GM18858 (cell line): ENCODE results near the gene CD86.
"Not testable (repeated sequence)": the region's sequence is repeated elsewhere in the genome, so short reads cannot be mapped to it uniquely, and the experiment has no call there.

Experiments used
- ATAC-seq: cut with Tn5 transposase; IDR thresholded peaks from one replicate; pipeline ENCODE4 v1.9.1; 2021; ENCODE audit not compliant: unreplicated experiment

Gene CD86

DNA sequence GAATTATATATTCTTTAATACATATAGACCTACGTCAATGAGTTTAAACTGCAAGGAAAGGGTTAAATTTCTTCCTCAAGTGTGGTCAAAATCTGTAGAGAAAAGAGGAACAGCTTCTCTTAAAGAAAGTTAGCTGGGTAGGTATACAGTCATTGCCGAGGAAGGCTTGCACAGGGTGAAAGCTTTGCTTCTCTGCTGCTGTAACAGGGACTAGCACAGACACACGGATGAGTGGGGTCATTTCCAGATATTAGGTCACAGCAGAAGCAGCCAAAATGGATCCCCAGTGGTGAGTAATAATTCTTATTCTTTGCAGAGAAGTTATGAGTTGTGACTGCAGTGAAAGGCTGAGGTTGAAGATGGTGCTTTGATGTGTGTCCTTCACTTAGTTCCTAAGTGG is at the start of gene CD86:
CD86 (plus strand) TSS at position 148 of the 400 bp plus-strand sequence; CDS start at position 276, 128 bp downstream.
- ATAC-seq, result peak; percentile 90

DNA sequence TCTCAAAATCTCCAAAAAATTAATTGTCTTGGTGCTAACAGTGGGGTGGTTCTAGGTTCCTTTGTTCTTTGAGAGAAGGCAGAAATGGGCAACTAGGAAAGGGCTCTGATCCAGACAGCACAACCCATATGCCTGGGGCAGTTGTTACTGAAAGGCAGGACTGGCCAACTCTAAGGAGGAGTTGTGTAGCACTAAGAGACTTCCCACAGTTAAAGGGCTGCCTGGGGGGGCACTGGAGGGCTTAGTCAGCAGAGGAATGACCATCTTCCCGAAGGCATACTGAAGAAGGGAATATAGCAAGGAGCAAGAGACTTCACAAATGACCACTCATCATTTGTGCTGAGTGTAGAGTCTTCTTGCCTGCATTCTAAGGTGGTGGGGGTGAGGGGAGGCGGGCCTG is 48.9 kb upstream of the CD86 start:
- ATAC-seq, result no peak

GRCh38 chr3:122008166-122008565 is 47.0 kb upstream of the CD86 start:
- no peak for ATAC-seq

GRCh38 chr3:122010506-122010905 is 44.7 kb upstream of the CD86 start:
- no peak for ATAC-seq

DNA sequence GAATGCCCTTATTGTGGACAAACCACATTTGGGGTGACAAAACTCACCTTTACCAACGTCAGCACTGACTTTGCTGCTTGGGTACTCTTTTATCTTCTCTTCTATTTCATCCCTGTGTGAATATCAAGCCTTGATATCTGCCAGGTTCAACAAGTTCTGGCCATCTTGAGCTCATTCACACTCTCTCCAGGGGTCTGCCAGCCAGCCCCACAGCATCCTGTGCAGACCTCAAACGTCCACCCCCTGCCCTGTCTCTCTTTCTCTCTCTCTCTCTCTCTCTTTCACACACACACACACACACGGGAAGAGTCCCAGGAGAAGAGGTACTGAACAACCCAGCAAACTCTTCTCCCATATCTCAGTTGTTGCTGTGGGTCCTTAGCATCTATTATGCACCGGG is 43.8 kb upstream of the CD86 start:
- ATAC-seq, result no peak

GRCh38 chr3:122012821-122013220 is 42.3 kb upstream of the CD86 start:
- ATAC-seq, result no peak

DNA sequence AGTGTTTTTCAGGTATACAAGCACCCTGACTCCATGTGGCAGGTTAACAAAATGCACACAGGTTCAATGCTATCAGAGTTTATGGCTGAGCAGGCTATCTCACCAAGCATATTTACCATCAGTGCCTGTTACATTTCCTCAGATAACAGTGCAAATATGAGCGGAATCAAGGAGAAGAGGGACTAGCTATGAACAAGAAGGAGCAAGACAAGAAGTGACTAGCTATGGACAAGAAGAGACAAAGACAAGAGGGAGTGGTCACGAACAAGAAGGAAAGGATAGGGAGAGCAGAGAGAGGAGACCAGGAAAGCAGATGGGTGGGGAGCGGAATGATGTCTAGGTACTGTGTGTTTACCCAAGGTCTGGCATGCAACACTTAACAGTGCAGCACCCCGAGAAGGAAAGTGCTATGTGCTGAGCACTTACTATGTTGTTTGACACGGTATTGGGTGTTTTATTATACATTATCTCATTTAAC is 41.7 kb upstream of the CD86 start:
- no peak for ATAC-seq

- ATAC-seq, result peak; percentile 87
Observed at GRCh38 chr3:122014741-122015140, 40.4 kb upstream of the CD86 start.

DNA sequence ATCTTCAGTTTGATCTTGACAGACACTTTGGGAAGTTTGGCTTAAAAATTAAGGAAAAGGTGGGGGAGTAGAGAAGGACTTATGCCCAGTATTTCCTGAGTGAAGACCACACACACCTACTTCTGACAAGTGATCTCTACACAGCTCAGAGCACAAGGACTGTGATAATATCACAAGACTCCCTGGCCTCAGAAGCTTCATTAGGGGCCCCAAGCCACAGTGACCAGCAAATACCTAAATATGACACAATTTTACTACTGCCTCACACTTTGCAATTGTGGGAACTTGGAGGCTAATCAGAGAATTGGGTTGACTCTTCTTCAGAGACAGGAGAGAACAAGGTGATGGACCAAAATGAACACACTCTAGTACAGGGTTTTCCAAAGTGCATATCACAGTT is 35.7 kb upstream of the CD86 start:
- no peak for ATAC-seq

DNA sequence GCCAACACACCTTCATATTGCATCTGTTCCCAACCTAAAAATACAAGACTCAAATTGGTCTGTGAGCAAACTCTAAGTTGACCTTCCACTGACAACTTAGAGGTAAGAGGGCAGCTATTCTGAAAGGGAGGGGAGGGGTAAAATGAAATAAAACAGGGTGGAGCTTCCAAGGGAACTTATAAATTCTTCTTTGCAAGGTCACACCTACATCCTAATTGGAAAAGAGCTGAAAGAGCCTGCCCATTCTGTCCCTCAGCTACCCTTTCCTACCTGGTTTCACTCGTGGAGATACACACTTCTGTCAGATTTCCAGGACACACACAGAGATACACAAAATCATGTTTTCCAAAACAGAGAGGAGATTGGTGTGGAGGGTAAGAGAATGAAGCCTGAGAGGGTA is 34.1 kb upstream of the CD86 start:
- ATAC-seq, result no peak

DNA sequence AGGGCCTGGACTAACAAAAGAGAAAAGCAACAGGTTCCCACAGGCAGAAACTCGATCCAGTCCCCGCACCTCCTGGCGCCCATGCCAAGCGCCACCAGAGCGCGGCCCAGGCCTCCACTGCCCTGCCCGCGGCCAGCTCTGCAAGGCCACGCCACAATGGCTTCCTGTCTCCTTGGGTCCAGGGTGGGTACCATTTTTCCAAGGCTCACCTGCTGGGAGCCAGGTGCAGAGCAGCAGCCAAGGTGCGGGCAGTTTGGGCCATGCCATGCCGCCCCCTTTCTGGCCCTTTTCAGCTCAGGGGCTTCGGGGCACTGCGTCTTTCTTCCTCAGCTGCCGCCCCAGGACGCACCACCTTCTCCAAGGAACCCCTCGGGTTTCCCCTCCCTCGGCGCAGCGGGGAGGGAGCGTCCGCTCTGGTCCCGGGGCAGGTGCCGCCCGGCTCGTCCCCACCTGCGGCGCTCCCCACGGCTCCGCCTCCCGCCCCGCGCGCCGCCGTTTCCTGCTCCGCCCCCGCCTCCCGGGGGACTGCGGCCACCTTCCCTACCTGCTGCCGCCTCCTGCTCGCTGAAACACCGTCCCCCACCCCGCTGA is 33.3 kb upstream of the CD86 start, which contains the start of gene ILDR1:
ILDR1 (minus strand) TSS at position 437 of the 591 bp plus-strand sequence; CDS start at position 267, 170 bp downstream.
- no peak for ATAC-seq

DNA sequence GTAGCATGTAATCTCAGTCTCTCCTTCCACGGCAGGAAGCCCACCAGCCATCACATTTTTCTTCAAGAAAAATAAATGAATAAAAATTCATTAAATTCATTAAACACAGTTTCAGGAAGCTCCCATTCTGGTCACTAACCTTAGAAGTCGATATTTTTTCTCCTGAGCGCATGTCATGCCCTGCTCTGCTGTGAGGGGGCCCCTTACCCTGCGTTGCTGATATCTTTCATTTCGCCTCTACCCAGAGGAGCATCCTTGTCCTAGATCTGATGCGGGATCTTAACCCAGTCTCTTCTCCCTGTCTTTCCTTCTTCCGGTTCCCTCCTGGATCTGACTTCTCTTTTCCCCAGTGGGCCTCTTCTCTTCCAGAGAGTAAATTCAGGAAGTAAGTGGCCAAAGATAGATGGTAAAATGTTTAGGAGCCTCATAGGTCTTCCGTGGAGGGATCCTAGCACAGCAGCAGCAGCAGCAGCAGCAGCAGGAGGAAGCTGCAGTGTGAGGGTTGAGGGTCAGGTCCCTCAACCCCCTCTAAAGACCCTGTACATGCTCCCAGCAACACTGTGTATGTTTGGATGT is 31.7 kb upstream of the CD86 start:
- no peak for ATAC-seq

DNA sequence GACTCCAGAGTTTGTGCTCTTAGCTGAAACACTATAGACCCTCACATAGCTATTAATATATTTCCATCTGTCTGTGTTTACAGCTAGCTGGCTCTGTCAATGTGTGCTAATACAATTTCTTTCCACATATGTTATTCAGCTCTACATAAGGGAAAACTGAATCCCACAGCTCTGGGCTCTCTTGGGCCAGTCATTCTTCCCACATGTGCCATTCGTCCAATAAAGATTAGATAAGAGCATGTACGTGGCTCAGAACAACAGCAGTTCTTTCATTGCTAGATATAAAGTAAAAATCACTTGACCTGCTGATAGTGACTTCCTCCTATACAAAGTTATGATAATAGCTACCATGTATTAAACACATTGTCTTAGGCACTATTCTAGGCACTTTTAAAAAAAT is 30.4 kb upstream of the CD86 start:
- ATAC-seq, result no peak

GRCh38 chr3:122025296-122025695 is 29.9 kb upstream of the CD86 start:
- peak; percentile 88 for ATAC-seq

DNA sequence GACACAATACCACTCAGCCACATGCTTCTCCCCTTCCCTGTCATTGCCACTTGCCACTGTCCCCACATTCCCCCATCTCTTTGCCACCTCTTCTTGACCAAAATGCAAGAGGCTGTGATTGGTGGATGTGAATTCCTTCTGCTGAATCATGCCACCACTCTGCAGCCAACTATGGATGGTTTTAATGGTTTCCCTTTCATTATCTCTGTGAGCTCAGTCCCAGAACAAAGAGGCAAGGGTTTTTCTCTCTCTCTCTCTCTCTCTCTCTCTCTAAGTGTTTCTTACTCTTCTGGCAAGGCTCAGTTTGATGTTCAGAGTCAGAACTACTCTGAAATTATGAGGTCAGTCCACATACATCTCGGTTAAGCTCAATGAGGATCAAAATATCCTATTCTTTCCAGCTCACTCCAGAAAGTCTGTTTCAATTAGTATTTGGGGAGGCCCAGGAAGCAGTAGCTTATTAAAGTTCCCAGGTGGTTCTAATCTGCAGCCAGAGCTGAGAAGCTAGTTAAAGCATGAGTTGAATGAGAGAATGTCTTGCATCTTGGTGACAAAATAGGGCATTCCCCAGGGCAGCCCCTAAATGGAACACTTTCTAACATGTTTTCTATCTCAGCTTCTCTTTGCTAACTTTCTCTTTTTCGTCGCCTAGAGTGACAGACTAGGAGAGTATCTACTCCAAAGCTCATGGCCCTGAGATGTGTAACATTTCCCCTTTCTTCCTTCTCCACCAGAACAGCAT is 24.6 kb upstream of the CD86 start:
- no peak for ATAC-seq

DNA sequence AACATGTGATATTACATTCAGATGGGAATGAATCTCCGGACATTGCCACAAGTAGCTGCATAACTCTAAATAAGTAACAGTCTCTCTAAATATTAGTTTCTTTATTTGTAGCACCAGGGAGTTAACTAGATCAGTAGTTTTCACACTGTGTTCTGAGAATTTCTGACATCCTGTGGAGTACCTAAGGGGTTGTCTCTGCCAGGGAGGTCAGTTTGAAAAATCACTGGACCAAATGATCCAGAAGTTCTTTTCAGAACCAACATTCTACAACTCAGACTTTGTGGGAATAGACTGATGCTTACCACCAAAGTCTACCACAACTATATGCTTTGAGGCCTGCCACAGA is 24.1 kb upstream of the CD86 start:
- no peak for ATAC-seq

DNA sequence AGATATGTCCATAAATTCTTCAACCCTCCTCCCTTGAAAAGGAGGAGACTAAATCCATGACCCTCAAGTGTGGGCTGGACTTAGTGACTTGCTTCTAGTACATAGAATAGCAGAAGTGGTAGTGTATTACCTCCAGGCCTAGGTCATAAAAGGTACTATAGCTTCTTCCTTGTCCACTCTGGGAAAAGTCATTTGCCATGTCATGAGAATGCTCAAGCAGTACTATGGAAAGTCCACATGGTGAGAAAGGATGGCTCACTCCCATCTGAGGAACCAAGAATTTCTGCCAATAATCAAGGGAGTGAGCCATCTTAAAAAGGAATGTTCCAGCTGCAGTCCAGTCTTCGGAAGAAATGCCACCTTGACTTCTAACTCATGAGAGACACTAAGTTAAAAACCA is 22.6 kb upstream of the CD86 start:
- ATAC-seq, result no peak

DNA sequence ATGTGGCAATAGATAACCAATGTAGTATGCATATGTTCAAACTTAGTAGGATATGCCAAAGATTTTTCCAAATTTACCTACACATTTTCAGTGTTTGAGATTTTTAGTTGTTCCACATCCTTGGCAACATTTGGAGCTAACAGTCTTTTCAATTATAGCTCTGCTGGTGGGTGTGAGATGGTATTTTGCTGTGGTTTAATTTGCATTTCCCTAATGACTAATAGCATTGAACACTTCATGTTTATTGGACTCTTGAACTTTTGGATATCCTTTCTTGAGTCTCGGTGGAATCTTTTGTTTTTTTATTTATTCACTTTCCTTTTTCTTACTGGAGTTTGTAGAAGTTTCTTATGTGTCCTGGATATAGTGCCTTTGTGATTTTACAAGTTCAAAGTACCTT is 22.1 kb upstream of the CD86 start:
- no peak for ATAC-seq

- not testable (repeated sequence) for ATAC-seq
Observed at GRCh38 chr3:122047296-122047695, 7.9 kb upstream of the CD86 start.

DNA sequence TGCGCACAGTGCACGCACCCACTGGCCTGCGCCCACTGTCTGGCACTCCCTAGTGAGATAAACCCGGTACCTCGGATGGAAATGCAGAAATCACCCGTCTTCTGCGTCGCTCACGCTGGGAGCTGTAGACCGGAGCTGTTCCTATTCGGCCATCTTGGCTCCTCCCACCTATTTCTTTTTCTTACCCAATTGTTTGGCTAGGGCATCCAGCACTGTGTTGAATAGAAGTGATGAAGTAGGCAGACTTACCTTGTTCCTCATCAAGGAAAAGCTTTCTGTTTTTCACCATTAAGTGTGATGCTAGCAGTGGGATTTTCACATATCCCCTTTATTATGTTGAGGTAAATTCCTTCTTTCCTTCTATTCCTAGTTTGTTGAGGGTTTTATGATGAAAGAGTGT is 7.4 kb upstream of the CD86 start:
- not testable (repeated sequence) for ATAC-seq

- ATAC-seq, result no peak
Observed at GRCh38 chr3:122052968-122053367, 2.2 kb upstream of the CD86 start.

DNA sequence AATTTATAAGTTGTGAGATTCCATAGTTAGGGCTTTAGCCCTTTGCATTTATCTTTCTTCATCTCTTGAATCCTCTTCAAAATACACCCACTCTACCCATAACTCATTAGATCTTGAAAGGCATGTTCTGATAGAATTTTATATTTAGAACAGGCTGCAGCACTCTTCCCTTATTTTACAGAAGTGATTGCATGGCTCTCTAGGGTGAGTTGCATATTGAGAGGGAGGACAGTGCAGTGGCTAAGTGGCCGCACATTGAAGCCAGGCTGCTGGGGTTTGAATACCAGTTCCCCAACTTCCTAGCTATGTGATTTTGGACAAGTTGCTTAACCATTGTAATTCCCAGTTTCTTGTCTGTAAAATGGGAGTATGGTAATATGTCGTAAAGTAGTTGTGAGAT is 2.5 kb downstream of the CD86 start:
- no peak for ATAC-seq
